ENCODE measurements around the gene TRIM47.

TRIM47 gene

DNA sequence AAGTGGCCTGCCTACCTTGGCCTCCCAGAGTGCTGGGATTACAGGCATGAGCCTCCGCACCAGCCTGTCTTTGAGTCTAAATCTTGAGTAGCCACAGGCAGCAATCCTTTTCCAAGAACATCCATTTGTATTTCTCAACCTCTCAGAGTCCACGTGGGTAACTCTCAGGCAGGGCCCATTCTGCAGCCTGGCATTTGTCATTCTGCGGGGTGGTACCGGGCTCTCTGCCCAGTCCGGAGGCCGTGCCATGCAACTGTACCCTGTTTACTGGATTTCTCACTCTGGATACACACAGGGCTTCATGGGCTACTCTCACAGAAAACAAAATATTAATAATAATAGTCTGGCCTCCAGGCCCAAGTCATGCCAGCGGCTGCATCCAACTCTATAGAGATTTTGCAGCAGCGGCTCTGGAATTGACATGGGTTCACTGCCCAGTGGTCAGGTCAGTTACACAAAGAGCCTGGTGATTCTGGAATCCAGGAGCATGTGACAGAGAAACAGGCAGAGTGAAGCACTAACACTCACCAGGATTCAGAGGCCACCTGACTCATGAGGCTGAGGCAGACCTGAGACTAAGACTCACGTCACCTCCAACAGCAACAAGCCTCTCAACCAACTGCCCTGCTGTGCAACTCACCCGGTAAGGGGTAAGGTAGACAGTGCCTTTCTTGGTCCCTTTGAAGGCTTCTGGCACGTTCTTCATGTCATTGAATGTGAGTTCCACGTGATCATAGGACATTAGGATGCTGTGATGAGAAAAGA is 27.3 kb downstream of the TRIM47 start:
- DNase-seq (ENCODE audit: low read depth): peak; percentile 28
- TF ChIP-seq, protein P1, sequence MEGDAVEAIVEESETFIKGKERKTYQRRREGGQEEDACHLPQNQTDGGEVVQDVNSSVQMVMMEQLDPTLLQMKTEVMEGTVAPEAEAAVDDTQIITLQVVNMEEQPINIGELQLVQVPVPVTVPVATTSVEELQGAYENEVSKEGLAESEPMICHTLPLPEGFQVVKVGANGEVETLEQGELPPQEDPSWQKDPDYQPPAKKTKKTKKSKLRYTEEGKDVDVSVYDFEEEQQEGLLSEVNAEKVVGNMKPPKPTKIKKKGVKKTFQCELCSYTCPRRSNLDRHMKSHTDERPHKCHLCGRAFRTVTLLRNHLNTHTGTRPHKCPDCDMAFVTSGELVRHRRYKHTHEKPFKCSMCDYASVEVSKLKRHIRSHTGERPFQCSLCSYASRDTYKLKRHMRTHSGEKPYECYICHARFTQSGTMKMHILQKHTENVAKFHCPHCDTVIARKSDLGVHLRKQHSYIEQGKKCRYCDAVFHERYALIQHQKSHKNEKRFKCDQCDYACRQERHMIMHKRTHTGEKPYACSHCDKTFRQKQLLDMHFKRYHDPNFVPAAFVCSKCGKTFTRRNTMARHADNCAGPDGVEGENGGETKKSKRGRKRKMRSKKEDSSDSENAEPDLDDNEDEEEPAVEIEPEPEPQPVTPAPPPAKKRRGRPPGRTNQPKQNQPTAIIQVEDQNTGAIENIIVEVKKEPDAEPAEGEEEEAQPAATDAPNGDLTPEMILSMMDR (conservative IDR thresholded peaks at IDR 0.05; ENCODE audit: low read depth, low read length): no peak
- no peak overlapping the region for H3K4me3 ChIP-seq (ENCODE audit: low read depth, low read length)

DNA sequence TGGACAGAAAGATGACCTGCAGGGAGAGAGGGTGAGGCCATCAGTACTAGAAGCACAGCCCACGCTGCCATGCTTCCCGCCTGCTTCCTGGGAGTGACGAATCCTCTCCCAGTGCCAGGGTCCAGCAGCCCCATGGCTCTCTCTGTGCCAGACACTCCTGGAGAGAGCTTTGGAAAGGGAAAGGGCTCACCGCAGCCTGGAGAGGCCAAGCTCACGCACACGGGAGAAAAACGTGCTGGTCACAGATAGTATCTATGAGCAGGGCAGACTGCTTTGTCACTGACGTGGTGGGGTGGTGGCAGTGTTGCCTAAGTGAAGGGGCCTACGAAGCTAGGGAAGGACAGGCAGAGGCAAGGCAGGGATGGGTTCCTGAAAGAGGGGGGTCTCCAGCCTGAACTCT is 28.7 kb downstream of the TRIM47 start:
- TF ChIP-seq, protein P1 (conservative IDR thresholded peaks at IDR 0.05; ENCODE audit: low read depth, low read length): no peak

DNA sequence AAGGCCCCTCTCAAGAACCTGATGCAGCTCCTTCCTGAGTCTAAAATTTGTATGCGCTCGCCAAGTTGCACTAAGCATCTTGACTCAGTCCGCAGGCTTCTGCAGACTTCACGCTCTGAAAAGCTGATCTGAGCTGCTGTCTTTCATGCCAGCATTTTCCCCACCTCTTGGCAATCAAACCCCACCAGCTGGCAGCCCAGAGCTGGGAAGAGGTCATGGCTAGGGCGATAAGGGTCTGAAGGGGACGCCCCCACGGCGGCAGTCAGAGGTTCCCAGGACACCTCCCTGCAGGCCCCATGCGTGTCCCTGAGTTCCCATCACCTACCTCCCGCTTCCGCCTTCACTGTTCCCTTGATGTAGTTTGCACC is 29.1 kb downstream of the TRIM47 start:
- no peak overlapping the region for H3K4me3 ChIP-seq (ENCODE audit: low read depth, low read length)
- TF ChIP-seq, protein P1 (conservative IDR thresholded peaks at IDR 0.05; ENCODE audit: low read depth, low read length): no peak
- DNase-seq (ENCODE audit: low read depth): no peak

More for the DNA sequence above, 28.7 kb downstream of the TRIM47 start:
- no peak overlapping the region for H3K4me3 ChIP-seq (ENCODE audit: low read depth, low read length)
- DNase-seq (ENCODE audit: low read depth): no peak

DNA sequence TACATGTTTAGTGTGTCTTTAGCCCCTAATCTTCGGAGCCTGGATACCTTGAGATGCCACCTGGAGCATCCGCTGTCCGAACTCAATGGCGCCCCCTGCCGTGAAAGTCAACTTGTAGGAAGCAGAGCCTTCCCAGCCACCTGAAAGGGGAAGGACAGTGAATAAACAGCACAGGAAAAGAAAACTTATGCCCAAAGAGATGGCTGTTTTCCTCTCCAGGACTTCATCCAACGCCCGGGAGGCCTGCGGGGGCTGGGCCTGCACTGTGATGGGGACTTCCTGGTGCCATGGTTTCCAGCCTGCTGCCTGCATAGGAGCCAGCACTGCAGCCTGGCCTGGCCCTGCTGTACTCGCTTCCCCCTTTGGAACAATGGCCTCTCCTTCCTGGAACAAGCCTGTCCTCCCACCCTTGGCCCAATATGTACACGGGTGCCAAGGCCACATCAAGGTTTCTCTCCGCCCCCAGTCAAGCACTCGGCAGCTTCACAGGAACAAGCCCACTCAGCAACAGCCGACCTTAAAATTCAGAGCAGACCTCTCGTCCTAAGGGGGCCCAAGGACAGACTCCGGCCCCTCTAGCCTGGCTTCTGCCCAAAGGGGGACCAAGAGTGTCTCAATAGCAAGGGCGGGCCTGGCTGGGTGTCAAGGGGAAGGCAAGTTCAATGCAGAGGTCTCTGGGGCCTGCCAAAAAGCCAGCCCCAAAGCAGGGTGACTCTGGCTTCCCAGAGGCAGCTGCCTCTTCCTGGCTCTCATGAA is 29.7 kb downstream of the TRIM47 start:
- TF ChIP-seq, protein P1 (conservative IDR thresholded peaks at IDR 0.05; ENCODE audit: low read depth, low read length): peak; percentile 83
- DNase-seq (ENCODE audit: low read depth): peak; percentile 66
- H3K4me3 ChIP-seq (ENCODE audit: low read depth, low read length): no peak overlapping the region

DNA sequence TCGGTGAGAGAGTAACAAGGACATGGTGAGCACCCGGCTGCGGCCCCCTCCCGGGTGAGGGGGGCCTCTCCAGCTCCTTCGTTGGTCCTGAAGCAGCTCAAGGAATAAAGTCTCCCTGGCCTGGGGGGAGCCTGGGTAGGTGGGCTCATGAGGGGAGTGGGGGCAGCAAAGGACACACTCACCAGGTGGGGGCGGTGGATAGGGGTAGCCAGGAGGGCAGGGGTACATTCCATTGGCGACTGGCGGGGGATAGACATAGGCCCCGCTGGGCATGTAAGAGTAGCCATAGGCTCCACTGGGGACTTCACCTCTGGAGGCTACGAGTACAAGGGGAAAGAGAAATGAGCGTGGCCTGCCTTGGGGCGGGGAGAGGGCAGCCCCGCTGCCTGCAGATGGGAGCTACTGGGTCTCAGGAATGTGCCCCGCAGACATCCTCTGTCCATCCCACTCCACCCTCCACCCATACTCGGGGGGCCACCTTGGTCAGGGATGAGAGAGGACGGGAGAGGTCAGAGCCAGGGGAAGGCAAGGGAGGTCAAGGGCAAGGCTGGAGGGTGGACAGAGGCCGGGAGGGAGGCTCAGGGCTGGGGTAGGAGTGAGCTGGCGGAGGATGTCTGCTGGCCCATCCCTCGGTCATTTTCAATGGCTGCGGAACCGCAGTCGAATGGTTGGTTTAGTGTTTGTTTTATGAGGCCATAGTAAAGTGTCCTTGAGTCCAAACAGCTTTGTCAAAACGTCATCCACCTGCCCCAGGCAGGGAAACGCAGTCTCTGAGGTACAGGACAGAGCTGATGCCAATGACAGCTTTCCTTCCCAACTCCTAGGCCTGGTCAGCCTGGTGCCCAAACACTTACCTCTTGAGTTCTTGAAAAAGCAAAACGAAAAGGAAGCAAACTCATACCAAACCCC is 30.5 kb downstream of the TRIM47 start:
- DNase-seq (ENCODE audit: low read depth): no peak
- TF ChIP-seq, protein P1 (conservative IDR thresholded peaks at IDR 0.05; ENCODE audit: low read depth, low read length): no peak
- H3K4me3 ChIP-seq (ENCODE audit: low read depth, low read length): no peak overlapping the region

DNA sequence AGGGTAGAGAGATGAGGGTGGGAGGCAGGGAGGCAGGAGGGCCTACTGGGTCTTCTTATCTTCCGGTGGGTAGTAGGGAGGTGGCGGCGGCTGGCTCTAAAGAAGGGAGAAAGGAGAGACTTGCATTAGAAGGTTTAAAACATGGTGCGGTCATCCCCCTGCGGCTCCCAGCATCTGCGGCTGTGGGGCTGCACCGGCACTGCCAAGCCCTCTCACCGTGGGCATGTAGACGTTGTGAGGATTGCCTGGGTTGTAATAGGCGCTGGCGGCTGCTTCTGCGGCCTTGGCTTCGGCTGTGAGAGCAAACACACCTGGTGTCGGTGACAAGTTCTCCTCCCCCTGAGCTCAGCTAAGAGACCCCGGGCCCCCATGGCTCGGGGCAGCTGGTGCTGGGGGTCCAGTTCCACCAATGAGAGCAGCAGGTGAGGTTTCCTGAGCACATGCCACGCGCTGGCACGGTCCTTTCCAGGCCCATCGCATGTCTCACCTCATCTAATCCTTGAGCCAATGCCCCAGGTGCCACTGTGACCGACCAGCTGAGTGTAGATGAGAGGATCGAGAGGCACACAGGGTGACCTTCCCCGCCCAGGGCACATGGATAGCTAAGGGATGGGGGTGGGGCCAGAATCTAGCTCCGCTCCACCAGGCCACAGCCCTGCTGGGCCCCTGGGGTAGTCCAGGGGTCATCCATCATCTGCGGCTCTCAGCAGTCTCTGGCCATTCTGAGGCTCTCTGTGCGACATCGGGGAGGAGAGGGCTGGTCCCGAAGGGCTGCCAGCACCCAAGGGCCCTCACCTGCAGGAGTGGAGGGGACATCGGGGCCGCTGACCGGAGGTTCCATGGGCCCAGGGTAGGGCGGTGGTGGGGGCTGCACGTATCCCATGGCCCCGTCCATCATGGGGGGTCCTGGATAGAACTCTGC is 31.4 kb downstream of the TRIM47 start:
- H3K4me3 ChIP-seq (ENCODE audit: low read depth, low read length): no peak overlapping the region
- TF ChIP-seq, protein P1 (conservative IDR thresholded peaks at IDR 0.05; ENCODE audit: low read depth, low read length): no peak
- no peak for DNase-seq (ENCODE audit: low read depth)

Measured in choroid plexus epithelial cell (primary cell).